GM19238 (cell line): ENCODE data around the gene NAV2.

ENCODE experiments used
- DNase-seq: peaks from one replicate; pipeline ENCODE4 v3.0.0; 2011; ENCODE audit warnings: low spot score; ENCODE audit not compliant: insufficient read length

NAV2 gene

GRCh38 chr11:19805376-19805775 lies 92.7 kb downstream of the NAV2 start:
- no peak for DNase-seq

- no peak for DNase-seq
Observed at GRCh38 chr11:19805827-19806226, 93.2 kb downstream of the NAV2 start.

- DNase-seq: no peak
Observed at GRCh38 chr11:19806251-19806650, 93.6 kb downstream of the NAV2 start.

GRCh38 chr11:19808076-19808911 lies 95.7 kb downstream of the NAV2 start:
- no peak for DNase-seq

GRCh38 chr11:19810852-19811251 lies 98.2 kb downstream of the NAV2 start:
- no peak for DNase-seq

- DNase-seq: no peak
Observed at GRCh38 chr11:19811380-19811779, 98.7 kb downstream of the NAV2 start.

- DNase-seq: no peak
Observed at GRCh38 chr11:19812096-19812495, 99.5 kb downstream of the NAV2 start.

- DNase-seq: no peak
Observed at GRCh38 chr11:19812710-19813109, 100.1 kb downstream of the NAV2 start.

GRCh38 chr11:19813158-19813879 lies 100.7 kb downstream of the NAV2 start:
- no peak for DNase-seq

- no peak for DNase-seq
Observed at GRCh38 chr11:19814421-19814820, 101.8 kb downstream of the NAV2 start.

- DNase-seq: no peak
Observed at GRCh38 chr11:19816040-19816439, 103.4 kb downstream of the NAV2 start.

- DNase-seq: no peak
Observed at GRCh38 chr11:19816817-19817216, 104.2 kb downstream of the NAV2 start.

GRCh38 chr11:19817265-19817851 lies 104.7 kb downstream of the NAV2 start:
- DNase-seq: no peak

GRCh38 chr11:19817870-19818269 lies 105.2 kb downstream of the NAV2 start:
- no peak for DNase-seq

- no peak for DNase-seq
Observed at GRCh38 chr11:19818619-19819018, 106.0 kb downstream of the NAV2 start.

- no peak for DNase-seq
Observed at GRCh38 chr11:19819148-19819547, 106.5 kb downstream of the NAV2 start.

- no peak for DNase-seq
Observed at GRCh38 chr11:19820100-19820499, 107.5 kb downstream of the NAV2 start.

GRCh38 chr11:19821412-19821875 lies 108.8 kb downstream of the NAV2 start:
- no peak for DNase-seq

GRCh38 chr11:19821993-19822392 lies 109.4 kb downstream of the NAV2 start:
- no peak for DNase-seq

- DNase-seq: no peak
Observed at GRCh38 chr11:19822531-19822930, 109.9 kb downstream of the NAV2 start.

GRCh38 chr11:19826606-19827005 lies 114.0 kb downstream of the NAV2 start:
- DNase-seq: no peak

- DNase-seq: no peak
Observed at GRCh38 chr11:19827399-19828135, 114.9 kb downstream of the NAV2 start.
